ENCODE results near the gene ZBTB47.

ZBTB47 gene

GRCh38 chr3:42686832-42687650 is 33.5 kb downstream of the ZBTB47 start:
- no peak for TF ChIP-seq CTCF (conservative IDR thresholded peaks at IDR 0.05)
- TF ChIP-seq ZFX (IDR thresholded peaks at IDR 0.05): no peak
- no peak overlapping the region for H3K27ac ChIP-seq

- H3K27ac ChIP-seq: no peak overlapping the region
- TF ChIP-seq CTCF (conservative IDR thresholded peaks at IDR 0.05) (no peak), ZFX (IDR thresholded peaks at IDR 0.05) (no peak)
These were observed 34.5 kb downstream of the ZBTB47 start for GRCh38 chr3:42688016-42688415.

GRCh38 chr3:42688487-42689420 is 35.3 kb downstream of the ZBTB47 start:
- TF ChIP-seq CTCF (conservative IDR thresholded peaks at IDR 0.05): no peak
- no peak for TF ChIP-seq ZFX (IDR thresholded peaks at IDR 0.05)
- H3K27ac ChIP-seq: no peak overlapping the region

GRCh38 chr3:42689421-42690014 is 36.0 kb downstream of the ZBTB47 start:
- TF ChIP-seq ZFX (IDR thresholded peaks at IDR 0.05): no peak
- no peak for TF ChIP-seq CTCF (conservative IDR thresholded peaks at IDR 0.05)
- no peak overlapping the region for H3K27ac ChIP-seq

- TF ChIP-seq ZFX (IDR thresholded peaks at IDR 0.05) (no peak), CTCF (conservative IDR thresholded peaks at IDR 0.05) (no peak)
These were observed 36.7 kb downstream of the ZBTB47 start for GRCh38 chr3:42690191-42690590.

GRCh38 chr3:42690766-42691680 is 37.5 kb downstream of the ZBTB47 start:
- TF ChIP-seq CTCF (conservative IDR thresholded peaks at IDR 0.05): no peak
- TF ChIP-seq ZFX (IDR thresholded peaks at IDR 0.05): no peak

More at GRCh38 chr3:42690191-42690590, 36.7 kb downstream of the ZBTB47 start:
- H3K27ac ChIP-seq: no peak overlapping the region

More at GRCh38 chr3:42690766-42691680, 37.5 kb downstream of the ZBTB47 start:
- no peak overlapping the region for H3K27ac ChIP-seq

Data from C4-2B (cell line).